Activated B cell treated with CpG ODN at 0.5 μM for 24 hours (primary cell): ENCODE results near the gene COL1A2. TPM values are rescaled to one million over a fixed set of nuclear protein-coding genes. Genes with fewer than 3 reads are reported as not detected.

Source experiments
- ATAC-seq: fragments of 200-7000 bp; cut with Tn5 transposase; one replicate; pipeline ENCODE4 v1.10.0; 2021; ENCODE audit warnings: low read depth, mild to moderate bottlenecking, moderate library complexity
- CTCF ChIA-PET: fragments of 350-600 bp; sonication (Branson Sonifier 250); formaldehyde crosslinking; loops from one replicate; lab custom pipeline; 2021; ENCODE audit warnings: antibody characterized with exemption; lab: Charles Lee
- POLR2A ChIA-PET: fragments of 350-600 bp; sonication (Branson Sonifier 250); formaldehyde crosslinking; loops from one replicate; lab custom pipeline; 2021; ENCODE audit warnings: antibody characterized with exemption; lab: Charles Lee
- DNase-seq: peaks from one replicate; pipeline ENCODE4 v3.0.0; 2022
- H3K27ac Mint-ChIP-seq: one replicate; pipeline ENCODE4 v1.8.0; 2020; ENCODE audit warnings: mixed read lengths
- H3K27me3 Mint-ChIP-seq: one replicate; pipeline ENCODE4 v1.8.0; 2021; ENCODE audit warnings: mixed read lengths
- H3K36me3 Mint-ChIP-seq: one replicate; pipeline ENCODE4 v1.8.0; 2021; ENCODE audit warnings: low read depth, mixed read lengths
- H3K4me1 Mint-ChIP-seq: one replicate; pipeline ENCODE4 v1.8.0; 2021; ENCODE audit warnings: mixed read lengths
- H3K4me3 Mint-ChIP-seq: one replicate; pipeline ENCODE4 v1.8.0; 2020; ENCODE audit warnings: mild to moderate bottlenecking, mixed read lengths
- H3K9me3 Mint-ChIP-seq: one replicate; pipeline ENCODE4 v1.8.0; 2020; ENCODE audit warnings: mixed read lengths
- CTCF ChIP-seq: fragments of 200-600 bp; IDR thresholded peaks from one replicate; pipeline ENCODE4 v1.8.0; 2022; ENCODE audit warnings: antibody characterized with exemption, mild to moderate bottlenecking
- intact Hi-C: fragments of 100-400 bp; cut with micrococcal nuclease; formaldehyde crosslinking; loops from one replicate; pipeline ENCODE4 v1.15.1; 2024
- total RNA-seq: library from RNA; stranded (reverse); gene quantifications from 2 replicates; pipeline ENCODE4 v1.2.3, GENCODE V29; 2022

Gene COL1A2
- total RNA-seq, 1 donor from 2014 or later = not detected

GRCh38 chr7:94472608-94473007, 77.9 kb downstream of the COL1A2 start:
- ChIA-PET CTCF (interaction anchor here (1.0 kb wide), 1 partner anchor 23 kb away, joined by 3 read pairs; no protein-coding TSS in a partner anchor), POLR2A (no interaction called here)
- no peak for ATAC-seq
- intact Hi-C loops = no loop called here
- Mint-ChIP-seq H3K9me3 (peaks cover 8% of the 10 kb centered on the region), H3K4me1 (no peaks in the 10 kb centered on the region), H3K27me3 (peaks cover 16% of the 10 kb centered on the region), H3K4me3 (no peak overlapping the region), H3K36me3 (no peaks in the 10 kb centered on the region), H3K27ac (no peak overlapping the region)
- no peak for DNase-seq
- no peak for TF ChIP-seq CTCF

- H3K4me1 Mint-ChIP-seq = no peaks in the 10 kb centered on the region
- POLR2A ChIA-PET = no interaction called here
- ATAC-seq = no peak
- H3K27ac Mint-ChIP-seq = no peak overlapping the region
- peaks cover 10% of the 10 kb centered on the region for H3K27me3 Mint-ChIP-seq
- intact Hi-C loops = no loop called here
- no peak for DNase-seq
- peaks cover 4% of the 10 kb centered on the region for H3K9me3 Mint-ChIP-seq
- no peak for TF ChIP-seq CTCF
- no peak overlapping the region for H3K4me3 Mint-ChIP-seq
- H3K36me3 Mint-ChIP-seq = no peaks in the 10 kb centered on the region
- CTCF ChIA-PET = no interaction called here
Measured at GRCh38 chr7:94476251-94476840, 81.7 kb downstream of the COL1A2 start.

GRCh38 chr7:94477878-94478277, 83.2 kb downstream of the COL1A2 start:
- no peak for TF ChIP-seq CTCF
- Mint-ChIP-seq H3K9me3 (no peaks in the 10 kb centered on the region), H3K27me3 (peaks cover 10% of the 10 kb centered on the region), H3K4me3 (no peak overlapping the region), H3K27ac (no peak overlapping the region), H3K4me1 (no peaks in the 10 kb centered on the region), H3K36me3 (no peaks in the 10 kb centered on the region)
- DNase-seq (no peak), ATAC-seq (no peak)
- intact Hi-C loops = no loop called here
- POLR2A ChIA-PET = no interaction called here
- CTCF ChIA-PET = no interaction called here

- CTCF ChIA-PET = no interaction called here
Measured at GRCh38 chr7:94478648-94479214, 84.0 kb downstream of the COL1A2 start.

More at GRCh38 chr7:94478648-94479214, 84.0 kb downstream of the COL1A2 start:
- Mint-ChIP-seq H3K27ac (no peak overlapping the region), H3K4me3 (no peak overlapping the region), H3K27me3 (peaks cover 10% of the 10 kb centered on the region), H3K9me3 (no peaks in the 10 kb centered on the region), H3K36me3 (no peaks in the 10 kb centered on the region), H3K4me1 (no peaks in the 10 kb centered on the region)
- TF ChIP-seq CTCF = no peak
- intact Hi-C loops = no loop called here
- POLR2A ChIA-PET = no interaction called here
- no peak for DNase-seq
- no peak for ATAC-seq

Other genes starting within 250 kb of the COL1A2 start
- gene CASD1, start 114.9 kb downstream of the COL1A2 start, total RNA-seq = 25.7 and 28.4 TPM in 2 replicates